Dermis microvascular lymphatic vessel endothelial cell (primary cell): Measurements from ENCODE around the gene ROCK2. TPM values are rescaled to one million over a fixed set of nuclear protein-coding genes. Genes with fewer than 3 reads are reported as not detected.

Experiments used
- total RNA-seq: library from RNA; depleted of rRNA; stranded (reverse); fragments of >200 nt; gene quantifications from 2 replicates; pipeline ENCODE4 v1.2.1, GENCODE V29; 2014

Gene ROCK2
- total RNA-seq, 1 donor from 2014 or later = 39.0 TPM

Other genes with a start within 250 kb of the ROCK2 start
- 36.7 and 42.1 TPM in 2 replicates for gene SLC66A3, start 189.2 kb downstream of the ROCK2 start, total RNA-seq
- 8.9 and 12.0 TPM in 2 replicates for gene E2F6, start 121.5 kb upstream of the ROCK2 start, total RNA-seq
- 0.26 and 0.38 TPM in 2 replicates for gene GREB1, start 189.4 kb upstream of the ROCK2 start, total RNA-seq